Stimulated activated effector memory CD8-positive, alpha-beta T cell treated with anti-CD3 and anti-CD28 coated beads, Interleukin-12 subunit alpha, Interleukin-12 subunit beta, amount 100 ng/mL, for 72 hours (primary cell): ENCODE data around the gene MRPL3.
A peak's percentile ranks its signal among the peaks of the same experiment; 100 is the strongest.

Experiments
- ATAC-seq: fragments of 150-1000 bp; cut with Tn5 transposase; 2 replicates; pipeline ENCODE4 v1.10.0; 2021
- DNase-seq, 2 donors: peaks; one replicate each; pipeline ENCODE4 v3.0.0; 2021 to 2022; ENCODE audit warnings: low spot score in 2 of 2
- H3K27ac Mint-ChIP-seq: one replicate; pipeline ENCODE4 v1.8.0; 2022; ENCODE audit warnings: mild to moderate bottlenecking, mixed read lengths
- H3K36me3 Mint-ChIP-seq: one replicate; pipeline ENCODE4 v1.8.0; 2022; ENCODE audit warnings: mild to moderate bottlenecking, mixed read lengths
- H3K4me1 Mint-ChIP-seq: one replicate; pipeline ENCODE4 v1.8.0; 2022; ENCODE audit warnings: mixed read lengths
- H3K4me3 Mint-ChIP-seq: one replicate; pipeline ENCODE4 v1.8.0; 2022; ENCODE audit warnings: mild to moderate bottlenecking, mixed read lengths
- H3K9me3 Mint-ChIP-seq: one replicate; pipeline ENCODE4 v1.8.0; 2022; ENCODE audit warnings: mixed read lengths

MRPL3 gene

DNA sequence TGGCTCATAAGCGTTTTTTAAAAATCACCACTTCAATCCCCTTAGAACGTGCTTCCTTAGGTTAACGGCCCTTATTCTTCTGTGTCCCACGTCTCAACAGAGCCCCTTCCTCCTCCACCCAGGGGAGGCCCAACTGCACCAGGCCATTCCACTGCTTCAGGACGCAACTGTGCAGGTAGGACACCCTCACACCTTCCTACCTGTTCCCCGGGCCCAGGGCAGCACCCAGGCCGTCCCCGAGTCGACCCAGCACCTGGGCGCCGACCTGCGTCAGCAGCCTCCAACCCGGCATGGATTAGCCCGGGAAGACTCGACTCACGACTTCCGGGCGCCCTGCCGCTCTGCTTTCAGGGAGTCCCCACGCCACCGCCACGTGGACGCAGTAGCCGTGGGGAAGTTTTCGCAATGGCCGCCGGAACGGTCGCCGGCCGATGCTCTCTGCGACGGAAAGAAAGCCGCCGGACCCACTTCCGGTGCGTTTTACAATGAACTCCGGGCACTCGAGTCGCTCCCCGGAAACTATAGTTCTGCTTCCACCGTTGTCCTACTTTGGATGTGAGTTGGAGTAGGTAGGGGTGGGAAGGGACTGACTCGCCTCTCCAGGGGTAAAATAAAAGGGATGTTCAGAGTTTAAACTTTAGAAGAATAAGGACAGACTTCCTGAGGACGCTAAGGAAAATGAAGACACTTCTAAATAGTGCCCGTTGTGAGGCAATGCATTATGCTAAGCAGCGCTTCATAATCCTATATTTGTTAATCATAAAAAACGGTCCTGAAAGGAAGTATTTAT is at the start of gene MRPL3:
TSS of gene MRPL3 (minus strand) at position 442 of the 790 bp plus-strand sequence. CDS start at position 292, 150 bp downstream.
- H3K9me3 Mint-ChIP-seq = no peaks in the 10 kb centered on the region
- peak; percentile 67 to 89 for DNase-seq
- peak within 1 kb of the TSS; percentile 98 for H3K4me3 Mint-ChIP-seq
- peak; percentile 97 for ATAC-seq
- H3K4me1 Mint-ChIP-seq = peaks cover 16% of the 10 kb centered on the region
- H3K36me3 Mint-ChIP-seq = peaks cover 44% of the 10 kb centered on the region
- peak within 1 kb of the TSS; percentile 99 for H3K27ac Mint-ChIP-seq

DNA sequence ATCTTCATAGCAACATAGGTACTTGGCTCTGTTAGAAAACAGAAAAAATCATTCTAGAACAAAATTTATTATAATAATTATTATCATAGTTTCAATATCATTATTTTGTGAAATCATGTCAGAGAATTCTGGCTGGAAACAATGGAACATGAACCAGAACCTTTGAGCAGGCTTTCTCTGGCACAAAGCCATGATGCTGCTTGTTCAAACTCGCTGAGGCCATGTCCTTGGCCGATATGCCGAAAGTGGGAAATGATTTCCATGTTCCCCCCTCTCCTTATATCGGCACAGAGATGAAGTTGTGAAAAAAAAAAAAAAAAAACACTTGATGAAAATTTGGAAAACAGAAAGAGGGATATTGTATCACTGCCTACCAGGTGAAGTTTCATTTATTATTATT is 49.0 kb upstream of the MRPL3 start:
- no peak overlapping the region for H3K4me3 Mint-ChIP-seq
- DNase-seq (no peak), ATAC-seq (no peak)
- H3K9me3 Mint-ChIP-seq = no peaks in the 10 kb centered on the region
- H3K4me1 Mint-ChIP-seq = no peaks in the 10 kb centered on the region
- H3K27ac Mint-ChIP-seq = no peak overlapping the region
- no peaks in the 10 kb centered on the region for H3K36me3 Mint-ChIP-seq

GRCh38 chr3:131550562-131551465 is 48.0 kb upstream of the MRPL3 start:
- Mint-ChIP-seq H3K4me3 (no peak overlapping the region), H3K9me3 (no peaks in the 10 kb centered on the region), H3K4me1 (no peaks in the 10 kb centered on the region), H3K27ac (no peak overlapping the region), H3K36me3 (no peaks in the 10 kb centered on the region)
- DNase-seq (no peak), ATAC-seq (no peak)

DNA sequence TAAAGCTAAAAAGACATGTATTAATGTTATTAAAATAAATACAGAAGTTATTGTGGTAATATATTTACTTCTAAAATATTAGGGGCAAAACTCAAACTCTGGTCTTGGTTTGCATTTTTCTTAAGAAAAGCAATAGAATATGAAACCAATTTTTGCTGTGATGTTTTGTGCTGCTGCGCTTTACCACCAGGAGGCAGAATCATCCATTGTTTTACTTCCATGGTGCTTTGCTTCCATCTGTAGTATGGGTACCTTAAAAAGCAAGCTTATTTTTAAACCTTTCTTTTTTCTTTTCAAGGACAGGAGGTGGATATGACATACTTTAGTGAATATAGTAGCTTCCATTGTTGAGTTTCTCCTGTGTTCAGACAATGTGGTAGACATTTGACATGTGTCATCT is 46.6 kb upstream of the MRPL3 start:
- H3K36me3 Mint-ChIP-seq = no peaks in the 10 kb centered on the region
- H3K4me1 Mint-ChIP-seq = no peaks in the 10 kb centered on the region
- DNase-seq = no peak
- H3K27ac Mint-ChIP-seq = no peak overlapping the region
- H3K4me3 Mint-ChIP-seq = no peak overlapping the region
- ATAC-seq = no peak
- no peaks in the 10 kb centered on the region for H3K9me3 Mint-ChIP-seq

DNA sequence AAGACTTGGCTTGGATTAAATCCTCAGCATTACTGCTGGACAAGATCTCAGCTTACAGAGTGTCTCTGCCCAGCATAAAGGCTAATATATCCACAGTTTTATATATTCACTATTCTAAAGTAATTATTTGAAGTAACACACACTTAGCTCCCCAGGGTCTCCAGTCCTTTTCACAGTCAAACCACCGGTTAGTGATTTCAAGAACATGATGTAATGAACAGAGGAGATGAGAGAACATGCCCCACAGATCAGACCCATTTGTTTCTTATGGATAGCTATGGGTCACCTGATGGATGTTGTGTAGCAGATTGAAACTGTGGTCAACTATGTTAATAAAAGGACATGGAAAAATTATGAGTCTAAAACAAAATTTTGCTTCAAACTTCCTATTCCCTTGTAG is 44.8 kb upstream of the MRPL3 start:
- Mint-ChIP-seq H3K27ac (no peak overlapping the region), H3K9me3 (no peaks in the 10 kb centered on the region), H3K4me1 (no peaks in the 10 kb centered on the region), H3K36me3 (no peaks in the 10 kb centered on the region), H3K4me3 (no peak overlapping the region)
- ATAC-seq = no peak
- DNase-seq = no peak

GRCh38 chr3:131546441-131546840 is 43.7 kb upstream of the MRPL3 start:
- ATAC-seq (no peak), DNase-seq (no peak)
- H3K9me3 Mint-ChIP-seq = no peaks in the 10 kb centered on the region
- H3K36me3 Mint-ChIP-seq = no peaks in the 10 kb centered on the region
- no peak overlapping the region for H3K4me3 Mint-ChIP-seq
- no peaks in the 10 kb centered on the region for H3K4me1 Mint-ChIP-seq
- no peak overlapping the region for H3K27ac Mint-ChIP-seq

DNA sequence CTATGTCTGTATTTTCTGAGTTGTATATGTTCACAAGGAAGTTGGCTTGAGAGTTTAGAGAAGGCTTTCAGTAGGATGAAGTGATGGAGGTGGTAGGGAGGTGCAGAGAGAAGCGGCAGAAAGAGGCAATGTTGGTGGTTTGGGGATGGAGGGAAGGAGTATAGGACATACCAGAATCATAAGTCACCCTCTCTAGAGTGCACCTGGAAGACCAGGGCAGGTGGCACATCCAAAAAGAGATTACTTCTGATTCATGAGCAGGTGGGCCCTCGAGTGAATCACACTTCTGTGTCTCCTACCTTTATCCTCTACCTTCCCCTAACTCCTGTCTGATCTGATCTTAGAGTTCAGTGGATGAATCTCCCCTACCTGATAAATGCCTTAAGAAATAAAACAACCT is 41.8 kb upstream of the MRPL3 start:
- ATAC-seq = no peak
- H3K9me3 Mint-ChIP-seq = no peaks in the 10 kb centered on the region
- no peak overlapping the region for H3K4me3 Mint-ChIP-seq
- H3K36me3 Mint-ChIP-seq = no peaks in the 10 kb centered on the region
- H3K27ac Mint-ChIP-seq = no peak overlapping the region
- no peak for DNase-seq
- no peaks in the 10 kb centered on the region for H3K4me1 Mint-ChIP-seq

DNA sequence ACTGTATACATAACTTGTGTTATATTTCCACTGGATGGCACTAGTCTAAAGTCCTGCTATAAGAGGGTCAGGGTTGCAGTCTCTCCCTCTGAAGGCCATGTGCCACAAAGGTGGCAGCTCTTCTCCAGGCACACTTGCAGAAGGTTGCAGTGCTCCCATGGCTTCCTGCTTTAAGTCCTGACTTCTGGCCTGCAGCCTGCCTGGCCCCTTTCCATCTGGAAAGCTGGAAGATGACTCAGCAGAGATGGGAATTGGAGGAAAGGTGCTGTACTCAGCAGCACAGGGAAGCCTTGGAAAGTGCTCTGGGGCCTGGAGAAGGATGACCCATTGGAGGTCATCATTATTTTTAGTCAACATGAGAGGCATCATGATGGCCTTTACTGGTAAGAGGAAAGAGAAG is 40.9 kb upstream of the MRPL3 start:
- Mint-ChIP-seq H3K36me3 (no peaks in the 10 kb centered on the region), H3K27ac (no peak overlapping the region), H3K4me1 (no peaks in the 10 kb centered on the region), H3K4me3 (no peak overlapping the region), H3K9me3 (no peaks in the 10 kb centered on the region)
- DNase-seq = no peak
- no peak for ATAC-seq

GRCh38 chr3:131541288-131541687 is 38.5 kb upstream of the MRPL3 start:
- no peak for DNase-seq
- Mint-ChIP-seq H3K27ac (no peak overlapping the region), H3K4me1 (no peaks in the 10 kb centered on the region), H3K9me3 (no peaks in the 10 kb centered on the region), H3K36me3 (no peaks in the 10 kb centered on the region), H3K4me3 (no peak overlapping the region)
- ATAC-seq = no peak

- DNase-seq (no peak), ATAC-seq (no peak)
- Mint-ChIP-seq H3K4me3 (no peak overlapping the region), H3K27ac (no peak overlapping the region), H3K9me3 (no peaks in the 10 kb centered on the region), H3K4me1 (no peaks in the 10 kb centered on the region), H3K36me3 (no peaks in the 10 kb centered on the region)
These were observed 38.0 kb upstream of the MRPL3 start for GRCh38 chr3:131540821-131541220.

- no peak overlapping the region for H3K4me3 Mint-ChIP-seq
- no peak for DNase-seq
- no peak overlapping the region for H3K27ac Mint-ChIP-seq
- no peak for ATAC-seq
- no peaks in the 10 kb centered on the region for H3K9me3 Mint-ChIP-seq
- H3K36me3 Mint-ChIP-seq = no peaks in the 10 kb centered on the region
- no peaks in the 10 kb centered on the region for H3K4me1 Mint-ChIP-seq
These were observed 37.4 kb upstream of the MRPL3 start for GRCh38 chr3:131540143-131540542.

- ATAC-seq (no peak), DNase-seq (no peak)
- H3K4me1 Mint-ChIP-seq = no peaks in the 10 kb centered on the region
- H3K4me3 Mint-ChIP-seq = no peak overlapping the region
- H3K9me3 Mint-ChIP-seq = no peaks in the 10 kb centered on the region
- H3K27ac Mint-ChIP-seq = no peak overlapping the region
- no peaks in the 10 kb centered on the region for H3K36me3 Mint-ChIP-seq
These were observed 36.2 kb upstream of the MRPL3 start for GRCh38 chr3:131538968-131539367.

DNA sequence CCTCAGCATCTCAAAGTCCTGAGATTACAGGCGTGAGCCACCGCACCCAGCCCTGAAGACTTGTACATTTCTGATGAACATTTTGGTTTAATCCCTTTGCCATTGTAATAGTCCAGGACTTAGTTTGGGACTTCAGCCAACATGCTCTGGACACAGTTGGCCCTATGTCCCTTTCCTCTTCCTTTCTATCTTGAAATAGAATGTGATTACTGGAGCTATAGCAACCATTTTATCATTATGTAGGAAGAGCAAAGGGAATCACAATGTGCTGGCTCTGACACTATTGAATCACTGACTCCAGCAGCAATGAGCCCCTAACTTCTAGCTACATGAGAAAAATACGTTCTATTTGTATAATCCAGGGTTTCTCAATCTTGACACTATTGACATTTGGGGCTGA is 34.8 kb upstream of the MRPL3 start:
- Mint-ChIP-seq H3K4me1 (no peaks in the 10 kb centered on the region), H3K27ac (no peak overlapping the region), H3K4me3 (no peak overlapping the region), H3K36me3 (no peaks in the 10 kb centered on the region), H3K9me3 (no peaks in the 10 kb centered on the region)
- DNase-seq (no peak), ATAC-seq (no peak)

DNA sequence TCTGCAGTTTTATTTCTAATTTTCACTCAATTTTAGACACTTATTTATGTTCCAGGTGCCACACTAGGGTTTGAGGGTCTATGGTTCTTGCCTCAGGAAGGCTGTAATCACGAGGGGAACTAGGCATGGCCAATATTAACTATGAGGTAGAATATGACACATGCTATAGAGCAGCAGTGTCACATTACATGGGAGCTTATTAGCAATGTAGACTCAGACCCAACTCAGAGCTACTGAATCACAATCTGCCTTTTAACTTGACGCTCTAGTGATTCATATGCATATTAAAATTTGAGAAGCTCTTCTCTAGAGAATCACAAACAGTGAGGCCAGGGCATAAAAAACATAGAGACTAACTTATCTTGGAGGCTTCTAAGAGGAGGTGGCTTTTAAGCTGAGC is 32.8 kb upstream of the MRPL3 start:
- Mint-ChIP-seq H3K36me3 (no peaks in the 10 kb centered on the region), H3K27ac (no peak overlapping the region), H3K4me1 (no peaks in the 10 kb centered on the region), H3K9me3 (no peaks in the 10 kb centered on the region), H3K4me3 (no peak overlapping the region)
- no peak for DNase-seq
- ATAC-seq = no peak

DNA sequence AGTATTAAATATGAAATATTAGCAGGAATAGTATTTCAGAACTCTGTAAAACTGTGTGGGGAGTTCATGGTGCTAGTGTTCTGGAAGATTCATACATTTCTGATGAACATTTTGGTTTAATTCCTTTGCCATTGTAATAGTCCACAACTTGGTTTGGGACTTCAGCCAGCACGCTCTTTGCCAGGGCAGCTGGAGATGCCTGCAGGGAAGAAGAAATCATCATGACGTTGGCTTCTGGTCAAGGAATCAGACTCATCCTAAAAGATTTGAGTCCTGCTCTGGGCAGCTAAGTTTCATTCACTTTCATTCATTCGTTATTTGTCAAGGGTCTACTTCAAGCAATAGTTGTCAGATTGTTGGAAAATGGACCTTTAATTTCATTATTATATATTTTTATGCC is 32.4 kb upstream of the MRPL3 start:
- Mint-ChIP-seq H3K4me3 (no peak overlapping the region), H3K4me1 (no peaks in the 10 kb centered on the region), H3K27ac (no peak overlapping the region), H3K36me3 (no peaks in the 10 kb centered on the region), H3K9me3 (no peaks in the 10 kb centered on the region)
- ATAC-seq (no peak), DNase-seq (no peak)

DNA sequence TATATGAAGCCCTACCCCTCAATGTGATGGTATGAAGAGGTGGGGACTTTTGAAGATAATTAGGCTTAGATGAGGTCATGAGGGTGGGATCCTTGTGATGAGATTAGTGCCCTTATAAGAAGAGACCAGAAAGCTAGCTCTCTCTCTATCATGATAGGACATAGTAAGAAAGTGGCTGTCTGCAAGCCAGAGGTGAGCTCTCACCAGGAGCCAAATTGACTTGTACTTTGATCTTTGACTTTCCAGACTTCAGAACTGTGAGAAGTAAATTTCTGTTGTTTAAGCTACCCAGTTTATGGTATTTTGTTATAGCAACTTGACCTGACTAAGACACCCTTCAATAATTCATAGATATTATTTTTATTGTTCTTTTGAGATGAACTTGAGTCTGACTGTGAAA is 29.9 kb upstream of the MRPL3 start:
- DNase-seq (no peak), ATAC-seq (no peak)
- no peak overlapping the region for H3K27ac Mint-ChIP-seq
- H3K36me3 Mint-ChIP-seq = no peaks in the 10 kb centered on the region
- no peak overlapping the region for H3K4me3 Mint-ChIP-seq
- no peaks in the 10 kb centered on the region for H3K9me3 Mint-ChIP-seq
- H3K4me1 Mint-ChIP-seq = no peaks in the 10 kb centered on the region
